Inflammatory macrophage treated with lipopolysaccharide for 1 hour (primary cell): ENCODE results near the gene APPL2.

Source experiments
- DNase-seq, 2 donors: peaks; one replicate each; pipeline ENCODE4 v3.0.0-alpha.2; 2020 to 2022

APPL2 gene

DNA sequence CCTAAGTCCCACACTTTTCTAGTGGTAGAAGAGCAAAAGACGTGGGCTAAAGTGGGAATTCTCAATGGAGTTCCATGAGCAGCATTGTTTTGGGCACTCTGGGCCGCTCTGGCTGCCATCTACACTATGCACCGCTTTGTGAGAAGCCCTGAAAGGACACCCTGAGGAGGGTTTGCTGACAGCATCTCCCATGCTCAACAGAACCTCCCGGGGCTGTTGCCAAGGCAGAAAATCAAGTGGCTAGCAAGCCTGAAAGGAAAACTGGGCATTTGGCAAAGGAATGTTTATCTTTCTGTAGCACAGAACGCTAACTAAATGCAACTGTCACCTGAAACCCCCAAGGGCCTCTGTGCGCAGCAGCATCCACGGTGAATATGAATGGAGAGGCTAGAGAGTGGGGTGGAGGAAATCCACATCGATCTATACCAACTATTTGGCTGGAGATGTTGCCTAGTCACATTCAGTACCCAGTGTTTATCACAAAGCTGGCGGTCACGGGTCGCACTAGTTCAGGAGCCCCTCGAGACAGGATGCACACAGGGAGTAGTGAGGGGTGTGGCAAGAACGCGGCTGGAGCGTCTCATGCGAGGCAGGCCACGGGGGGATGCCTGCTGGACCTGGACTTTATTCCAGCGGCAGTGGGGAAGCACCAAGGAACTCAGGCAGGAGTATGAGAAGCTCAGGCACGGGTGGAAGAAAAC is 14.2 kb downstream of the APPL2 start:
- DNase-seq: no peak

DNA sequence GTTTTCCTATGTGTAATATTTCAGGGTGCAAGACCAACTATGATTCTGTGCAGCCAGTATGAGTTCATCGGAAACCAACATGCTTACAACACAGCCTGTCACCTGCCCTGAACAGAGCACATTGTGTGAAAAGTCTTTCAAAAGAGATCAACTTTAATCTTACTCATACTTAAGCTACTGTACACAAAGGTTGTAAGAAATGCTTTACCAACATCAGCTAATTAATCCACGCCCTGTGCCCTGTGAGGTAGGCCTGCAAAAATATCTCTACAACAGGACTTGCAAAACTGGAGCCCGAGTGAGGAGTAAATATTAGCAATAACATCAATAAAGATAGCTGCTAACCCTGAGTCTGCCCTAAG is 15.1 kb downstream of the APPL2 start:
- no peak for DNase-seq

DNA sequence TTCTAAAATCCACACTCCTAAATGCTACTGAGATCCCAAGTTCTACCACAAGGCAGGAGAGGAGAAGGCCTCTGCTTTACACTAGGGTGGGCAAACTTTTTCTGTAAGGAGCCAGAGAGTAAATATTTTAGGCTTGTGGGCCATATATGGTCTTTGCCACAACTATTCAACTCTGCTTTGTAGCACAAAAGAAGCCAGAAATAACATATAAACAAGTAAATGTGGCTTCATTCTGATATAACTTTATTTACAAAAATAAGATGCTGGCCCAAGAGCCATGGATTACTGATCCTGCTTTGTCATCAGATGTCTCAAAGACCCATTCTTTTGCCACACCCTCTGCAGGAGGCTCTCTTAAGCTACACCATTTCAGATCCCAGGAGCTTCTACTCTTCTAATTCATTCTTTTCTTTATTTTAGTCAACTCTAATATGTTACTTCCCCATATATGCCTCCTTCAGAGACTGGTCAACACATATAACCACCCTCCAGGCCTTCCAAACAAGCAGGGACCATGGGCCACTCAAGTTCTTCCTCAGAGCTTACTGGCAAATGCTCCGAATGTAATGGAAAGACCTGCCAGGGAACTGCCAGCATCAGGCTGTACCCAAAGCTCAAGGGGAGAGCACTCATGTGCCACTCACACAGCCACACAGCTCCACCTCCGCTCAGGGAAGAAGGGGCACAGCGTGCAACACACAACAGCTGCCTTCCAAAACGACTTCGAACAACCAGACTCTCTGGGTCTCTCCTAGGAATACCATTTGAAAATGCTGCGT is 15.6 kb downstream of the APPL2 start:
- no peak for DNase-seq

DNA sequence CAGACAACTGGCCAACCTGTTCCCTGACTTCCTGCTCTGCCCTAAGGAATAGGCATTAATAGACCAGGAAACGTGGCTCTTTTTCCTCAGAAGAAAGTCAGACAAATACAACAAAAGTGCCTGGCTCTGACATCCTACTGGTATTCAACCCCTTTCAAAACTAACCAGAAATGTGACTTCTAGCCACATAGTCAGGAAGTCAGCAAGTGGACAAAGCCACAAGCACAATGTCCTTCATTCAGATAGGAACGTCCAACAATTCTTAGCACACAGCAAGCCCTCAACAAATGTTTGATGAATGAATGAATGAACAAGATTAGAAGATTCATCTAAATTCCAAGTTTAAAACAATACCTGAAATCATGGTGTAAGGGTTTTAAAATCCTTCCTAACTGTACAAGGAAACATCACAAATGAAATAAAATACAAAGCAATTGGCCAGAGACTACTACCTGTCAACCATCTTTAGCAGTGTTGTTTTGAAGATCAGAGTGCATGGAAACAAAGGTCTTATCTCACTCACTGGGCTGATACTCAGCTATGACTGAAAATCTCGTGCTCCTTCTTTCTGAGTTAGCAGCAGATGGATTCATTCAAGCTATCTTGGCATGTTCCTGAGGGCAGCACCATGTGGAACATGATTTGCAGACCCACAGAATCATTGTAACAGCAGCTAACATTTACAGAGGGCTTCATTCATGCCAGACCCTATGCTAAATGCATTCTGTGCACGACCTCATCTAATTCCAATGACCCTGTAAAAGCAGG is 16.5 kb downstream of the APPL2 start:
- no peak for DNase-seq

DNA sequence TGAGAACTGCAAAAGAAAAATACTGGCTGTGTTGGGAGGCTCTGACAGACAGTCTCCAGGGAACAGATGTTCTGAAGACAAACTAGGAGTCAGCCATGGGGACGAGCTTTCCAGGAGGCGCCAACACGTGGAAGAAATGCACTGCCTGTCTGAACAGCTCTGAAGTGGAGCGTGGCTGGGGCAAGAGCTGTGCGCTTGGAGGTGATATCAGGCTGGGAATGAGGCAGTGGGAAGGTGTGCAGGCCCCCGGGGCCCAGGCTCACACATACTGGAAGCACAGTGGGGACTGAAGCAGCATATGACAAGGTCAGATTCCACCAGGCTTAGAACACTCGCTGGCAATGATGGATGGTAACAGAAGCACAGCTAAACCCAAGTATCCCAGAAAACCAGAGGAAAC is 17.5 kb downstream of the APPL2 start:
- no peak for DNase-seq

DNA sequence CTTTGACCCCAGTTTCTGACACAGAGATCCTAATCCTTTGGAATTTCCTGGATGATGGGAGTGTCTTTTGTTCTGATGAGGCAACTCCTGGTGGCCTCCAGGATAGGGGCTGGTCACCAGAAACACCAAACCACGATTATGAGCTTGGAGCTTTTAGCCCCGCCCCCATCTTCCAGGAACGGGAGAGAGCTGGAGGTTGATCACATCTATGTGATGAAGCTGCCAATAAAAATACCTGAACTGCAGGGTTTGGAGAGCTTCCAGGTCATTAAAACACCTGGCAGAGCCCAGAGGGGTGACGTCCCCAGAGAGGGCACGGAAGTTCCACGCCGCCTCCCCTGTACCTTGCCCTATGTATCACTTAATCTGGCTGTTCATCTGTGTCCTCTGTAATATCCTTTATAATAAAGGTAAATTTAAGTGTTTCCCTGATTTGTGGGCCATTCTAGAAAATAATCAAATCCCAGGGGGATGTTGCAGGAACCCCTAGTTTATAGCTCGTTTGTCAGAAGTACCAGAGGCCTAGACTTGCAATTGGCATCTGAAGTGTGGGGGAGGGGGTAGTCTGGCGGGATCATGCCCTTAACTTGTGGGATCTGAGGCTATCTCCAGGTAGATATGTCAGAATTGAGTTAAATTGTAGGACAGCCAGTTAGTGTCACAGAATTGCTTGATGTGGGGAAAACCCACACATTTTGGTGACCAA is 21.2 kb downstream of the APPL2 start:
- no peak for DNase-seq

DNA sequence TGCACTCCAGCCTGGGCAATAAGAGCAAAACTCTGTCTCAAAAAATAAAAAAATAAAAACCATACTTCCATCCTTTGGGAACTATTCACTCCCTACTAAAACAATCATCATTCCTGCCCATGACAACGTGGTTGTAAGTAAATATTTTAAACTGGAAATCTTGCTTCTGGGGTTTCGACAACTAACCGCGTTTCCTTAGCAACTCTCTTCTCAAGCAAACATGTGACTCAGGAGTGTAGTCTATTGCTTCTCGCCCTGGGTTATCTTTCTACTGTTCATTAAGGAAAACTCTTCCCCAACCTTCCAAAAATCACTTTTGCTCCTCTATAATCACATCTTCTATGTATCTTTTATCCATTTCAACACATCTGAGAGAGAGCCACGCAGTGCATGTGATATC is 21.8 kb downstream of the APPL2 start:
- DNase-seq: no peak

DNA sequence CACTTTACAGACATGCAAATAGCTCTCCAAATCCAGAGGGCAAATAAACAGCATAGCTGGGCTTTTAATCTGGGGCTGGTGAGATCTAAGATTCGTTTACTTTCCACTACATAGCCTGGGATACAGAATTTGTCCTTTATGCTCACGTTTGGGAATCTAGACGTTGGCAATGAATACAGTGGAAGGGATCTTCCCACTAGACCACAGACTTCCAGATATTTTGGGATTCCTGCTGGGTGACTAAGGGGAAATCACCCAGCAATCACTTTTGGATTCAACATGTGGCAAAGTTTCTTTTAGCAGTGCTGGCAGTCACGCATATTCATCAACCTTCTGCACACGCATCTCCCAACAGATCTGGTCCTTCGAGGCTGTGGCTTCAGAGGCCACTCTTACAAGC is 23.5 kb downstream of the APPL2 start:
- no peak for DNase-seq

DNA sequence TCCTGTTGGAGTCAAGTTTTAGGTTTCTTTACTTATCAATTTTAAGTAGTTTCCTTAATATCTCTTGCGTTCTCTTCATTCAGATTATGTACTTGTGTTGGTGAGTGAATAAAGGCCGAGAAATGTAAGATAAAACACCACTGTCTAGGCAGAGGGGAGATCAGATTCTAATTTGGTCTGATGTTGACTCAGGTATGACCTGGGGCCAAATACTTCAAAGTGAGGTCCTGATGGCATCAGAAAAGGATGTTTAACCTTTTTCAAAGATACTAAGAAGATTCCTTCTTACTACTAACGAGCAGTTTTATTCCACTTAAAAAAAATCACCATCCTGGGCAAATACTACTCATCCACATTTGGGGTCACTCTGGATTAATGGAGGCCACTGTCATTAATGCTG is 26.9 kb downstream of the APPL2 start:
- no peak for DNase-seq

DNA sequence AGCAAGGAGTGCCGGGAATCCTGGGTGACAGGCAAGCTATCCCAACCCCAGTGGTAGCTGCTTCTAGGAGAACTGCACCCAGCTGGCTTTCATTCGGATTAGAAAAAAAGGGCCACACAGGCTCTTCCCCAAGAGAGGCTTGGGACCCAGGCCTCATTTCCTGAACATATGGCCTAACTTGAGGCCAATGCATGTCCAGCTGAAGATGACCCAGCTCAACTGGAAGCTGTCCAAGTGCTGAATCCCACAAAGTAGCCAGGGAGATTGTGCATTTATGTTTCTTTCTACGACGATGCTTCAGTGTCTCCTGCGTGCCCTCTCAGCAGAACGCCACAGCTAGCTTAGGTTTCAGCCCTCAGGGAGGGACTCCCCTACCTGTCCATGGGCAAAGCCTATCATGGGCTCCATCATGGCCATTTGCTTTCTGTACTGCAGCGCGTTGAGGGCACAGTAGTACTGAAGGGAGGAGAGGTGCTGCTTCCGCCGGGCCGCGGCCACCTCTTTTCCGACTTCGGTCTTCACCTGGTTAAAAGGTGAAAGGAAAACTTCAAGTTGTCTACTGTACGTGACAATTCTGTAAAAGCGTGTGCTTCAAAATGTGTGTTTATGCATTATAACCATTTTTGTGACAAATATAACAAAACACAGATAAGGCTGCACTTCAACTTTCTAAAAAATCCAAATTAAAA is 29.1 kb downstream of the APPL2 start:
- no peak for DNase-seq

DNA sequence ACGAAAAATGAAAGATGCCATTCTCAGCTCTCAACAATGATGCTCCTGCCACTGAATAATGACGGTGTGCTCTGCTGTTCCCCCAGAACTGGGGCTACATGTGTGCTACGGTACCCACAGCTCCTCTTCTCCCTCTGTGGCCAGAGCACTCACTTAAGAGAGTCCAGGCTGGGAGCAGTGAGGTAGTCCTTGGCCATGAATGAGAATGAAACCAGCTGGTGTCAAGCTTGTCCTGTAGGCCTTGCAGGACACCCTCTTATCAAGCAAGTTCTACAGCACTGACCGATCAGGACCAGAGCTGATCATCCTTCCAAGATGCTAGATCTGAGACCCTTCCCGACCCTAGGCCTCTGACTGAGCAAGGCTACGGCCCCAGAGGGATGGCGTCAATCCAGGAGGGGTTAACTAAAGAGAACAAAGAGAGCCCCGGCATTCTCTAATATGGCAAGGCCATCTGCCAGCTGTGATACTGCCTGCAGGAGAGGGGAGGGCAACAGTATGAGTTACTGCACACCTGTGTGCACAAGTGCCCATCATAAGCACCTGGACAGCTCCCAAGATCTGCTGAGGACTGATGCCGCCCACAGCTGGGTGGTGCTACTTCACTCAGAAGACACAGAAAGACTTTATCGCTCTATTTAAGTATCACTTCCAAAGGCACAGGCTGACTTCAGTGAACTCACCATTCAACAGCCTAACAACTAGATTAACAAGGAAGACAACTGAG is 30.5 kb downstream of the APPL2 start:
- no peak for DNase-seq

DNA sequence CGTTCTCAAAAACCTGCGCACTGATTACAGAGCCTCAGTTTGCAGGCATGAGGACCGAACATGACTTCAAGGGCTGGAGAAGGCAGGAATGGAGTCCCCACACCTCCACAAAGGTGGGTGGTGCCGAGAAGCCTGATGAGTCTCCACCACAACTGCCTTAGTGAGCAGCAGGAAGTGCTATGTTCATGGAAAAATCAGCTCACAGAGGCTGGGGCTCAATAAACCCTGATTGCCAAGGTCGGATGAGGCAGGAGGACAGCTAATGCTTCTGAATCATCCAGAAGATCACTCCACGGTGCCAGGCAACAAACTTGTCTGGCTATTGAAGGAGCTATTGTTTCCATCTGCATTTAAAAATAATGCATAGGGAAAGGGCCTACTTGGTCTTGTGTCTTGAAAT is 31.1 kb downstream of the APPL2 start:
- no peak for DNase-seq

DNA sequence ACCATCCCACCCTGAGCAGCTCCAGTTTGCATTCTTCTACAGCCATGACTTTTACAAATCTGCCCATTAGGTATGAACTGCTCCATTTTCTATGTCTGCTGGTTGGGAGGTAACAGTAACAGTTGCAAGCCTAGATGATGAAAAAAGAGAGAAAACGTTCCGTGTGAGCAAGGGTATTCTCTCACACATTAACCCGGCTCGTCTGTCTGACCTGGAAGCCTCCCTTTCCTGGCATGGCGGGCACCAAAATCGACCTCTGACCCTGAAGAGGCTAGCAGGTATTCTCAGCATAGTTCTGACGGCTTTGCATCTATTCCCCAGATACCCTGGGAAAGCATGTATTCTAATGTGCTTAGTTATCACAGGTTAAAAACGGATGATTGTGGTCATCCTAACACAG is 31.8 kb downstream of the APPL2 start:
- no peak for DNase-seq

DNA sequence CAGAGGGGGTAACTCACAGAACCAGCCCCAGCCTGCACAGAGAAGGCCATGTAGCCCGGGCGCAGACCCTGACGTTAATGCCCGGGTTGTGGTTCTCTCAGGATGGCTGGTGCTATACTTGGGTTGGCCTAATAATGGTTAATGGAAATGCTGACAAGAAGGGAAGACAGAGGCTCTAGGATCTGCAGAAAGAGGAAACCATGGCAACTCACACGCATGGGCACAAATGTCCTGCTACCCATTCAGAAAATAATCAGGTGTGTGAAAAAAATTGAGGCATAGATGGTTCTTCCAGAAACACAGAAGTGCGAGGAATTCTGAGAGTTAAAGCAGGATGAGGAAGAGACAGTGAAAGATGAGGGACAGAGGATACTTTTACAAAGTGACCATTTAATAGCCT is 33.8 kb downstream of the APPL2 start:
- DNase-seq: no peak

DNA sequence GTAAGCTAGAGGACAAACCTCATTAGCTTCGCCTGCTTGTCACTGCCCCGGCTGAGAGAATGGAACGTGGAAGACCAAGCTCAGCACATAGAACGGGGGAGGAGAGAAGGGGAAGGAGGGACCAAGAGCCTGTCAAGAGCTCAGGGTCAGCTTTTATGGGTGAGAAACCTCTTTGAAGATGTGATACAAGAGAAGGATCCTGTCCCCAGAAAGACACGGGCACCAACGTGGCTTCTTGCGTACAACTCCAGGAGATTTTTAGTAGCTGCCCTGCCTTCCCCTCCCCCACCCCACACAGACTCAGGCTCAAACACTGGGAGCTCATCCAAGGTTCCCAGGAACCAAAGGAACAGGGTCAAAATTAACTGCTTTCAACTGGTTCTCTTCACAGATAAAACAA is 34.7 kb downstream of the APPL2 start:
- no peak for DNase-seq

DNA sequence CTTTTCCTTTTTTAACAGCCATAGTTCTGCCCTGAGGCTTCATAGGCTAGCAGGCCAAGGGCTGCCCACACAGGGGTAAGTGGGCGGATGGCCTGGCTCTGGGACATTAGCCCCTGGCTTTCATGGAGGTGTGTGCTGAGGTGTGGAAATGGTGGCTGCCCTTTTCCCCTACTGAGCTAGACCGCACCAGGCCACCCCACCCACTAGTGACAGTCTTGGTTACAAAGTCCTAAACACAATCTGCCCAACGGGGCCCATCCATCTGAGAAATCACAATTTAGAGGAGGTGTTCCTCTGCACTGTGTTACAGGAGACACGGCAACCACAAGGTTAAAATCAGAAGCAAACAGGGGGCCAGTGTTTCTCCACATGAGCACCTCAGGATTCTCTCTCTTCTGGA is 35.6 kb downstream of the APPL2 start:
- DNase-seq: no peak

DNA sequence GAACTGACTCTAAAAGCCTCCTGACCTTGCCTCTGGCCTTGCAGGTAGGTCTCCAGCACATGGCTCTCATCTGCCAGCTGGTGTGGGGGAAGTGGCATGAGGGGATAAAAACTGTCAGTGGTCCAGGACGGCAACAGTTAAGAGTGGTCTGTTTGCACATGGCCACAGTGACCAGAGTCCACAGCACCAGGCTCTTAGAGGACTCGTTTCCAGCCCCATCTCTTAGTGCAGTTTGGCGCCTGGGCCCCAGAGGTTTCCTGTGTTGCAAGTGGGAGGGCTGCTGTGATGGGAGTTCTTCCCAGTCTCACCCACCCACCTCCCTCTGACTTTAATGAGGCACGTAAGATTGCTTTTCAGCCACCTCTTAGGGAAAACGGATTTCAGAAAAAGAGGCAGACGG is 37.0 kb downstream of the APPL2 start:
- DNase-seq: no peak

DNA sequence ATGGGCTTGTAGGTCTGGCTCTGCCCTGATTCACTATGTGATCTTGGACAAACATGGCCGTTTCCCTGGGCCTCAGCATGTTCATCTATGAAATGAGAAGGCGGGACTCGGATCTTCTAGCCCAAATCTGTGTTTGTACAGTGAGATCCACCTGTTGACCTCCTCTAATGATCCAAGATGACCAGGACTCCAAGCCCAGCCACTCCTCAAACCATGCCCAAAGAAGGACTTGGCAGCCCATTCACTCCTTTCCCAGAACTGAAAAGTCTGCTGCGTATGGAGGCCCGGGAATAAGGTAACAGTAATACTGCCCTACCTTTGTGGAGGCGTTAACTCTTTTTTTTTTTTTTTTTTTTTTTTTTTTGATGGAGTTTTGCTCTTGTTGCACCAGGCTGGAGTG is 39.9 kb downstream of the APPL2 start:
- no peak for DNase-seq

DNA sequence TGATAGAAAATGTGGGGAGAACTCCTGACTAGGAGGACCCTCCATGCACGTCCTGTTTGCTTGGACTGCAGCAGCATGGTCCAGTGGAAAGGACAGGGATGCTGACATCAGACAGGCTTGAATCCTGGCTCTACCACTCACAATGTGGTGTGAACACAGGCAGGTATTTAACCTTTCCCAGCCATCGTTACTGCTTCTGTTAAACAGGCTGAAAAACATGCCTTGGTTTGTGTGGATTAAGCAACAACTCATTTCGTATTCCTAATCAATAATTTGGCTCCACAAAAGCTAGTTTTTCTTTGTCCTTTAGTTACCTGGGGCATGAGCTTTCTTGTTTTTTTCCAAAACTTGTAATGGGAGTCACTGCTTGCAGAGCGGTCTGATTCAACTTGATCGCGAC is 41.0 kb downstream of the APPL2 start:
- no peak for DNase-seq

DNA sequence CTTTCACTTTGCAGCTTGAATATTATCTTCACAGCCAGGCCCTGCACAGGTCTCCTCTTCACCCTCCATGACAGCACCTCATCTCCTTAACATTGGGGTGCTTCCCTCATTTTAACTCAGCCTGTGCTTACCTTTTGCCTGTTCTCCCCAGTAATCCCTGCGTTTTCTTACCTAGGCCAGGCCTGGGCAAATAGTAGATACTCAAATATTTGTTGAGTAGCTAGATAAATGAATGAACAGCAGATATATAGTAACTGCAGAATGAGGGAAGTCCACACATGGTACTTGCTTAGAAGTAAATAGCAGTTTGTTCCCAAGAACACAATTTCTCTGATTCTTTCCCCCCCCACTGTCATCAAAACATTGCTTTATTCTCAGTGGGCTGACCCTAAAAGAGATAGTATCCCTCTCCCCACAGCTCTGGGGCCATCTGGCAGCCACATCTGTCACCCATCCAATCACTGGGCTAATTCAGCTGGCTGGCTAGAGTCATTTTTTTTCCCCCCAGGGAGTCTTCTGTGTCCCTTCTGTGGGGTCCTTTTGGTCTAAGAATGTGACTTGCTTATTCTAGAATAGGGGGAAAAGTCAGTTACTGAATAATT is 43.2 kb downstream of the APPL2 start:
- DNase-seq: no peak

DNA sequence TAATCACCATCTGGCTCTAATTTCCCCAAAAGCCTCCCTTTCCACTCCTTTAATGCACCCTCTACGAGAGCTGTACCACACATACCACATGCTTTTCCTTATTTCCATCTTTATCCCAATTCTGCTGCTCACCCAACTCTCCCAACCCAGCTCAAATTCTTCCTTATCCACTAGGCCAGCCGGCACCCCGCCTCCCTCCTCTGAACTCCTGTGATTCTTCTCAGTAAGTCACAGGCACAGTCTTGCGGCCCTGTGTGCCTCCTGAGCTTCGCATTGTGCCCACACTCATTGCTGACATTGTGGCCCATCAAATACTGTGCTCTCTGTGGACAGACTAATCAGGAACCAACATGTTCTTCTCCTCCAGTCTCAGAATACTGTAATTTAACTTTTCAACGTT is 45.4 kb downstream of the APPL2 start:
- DNase-seq: no peak

DNA sequence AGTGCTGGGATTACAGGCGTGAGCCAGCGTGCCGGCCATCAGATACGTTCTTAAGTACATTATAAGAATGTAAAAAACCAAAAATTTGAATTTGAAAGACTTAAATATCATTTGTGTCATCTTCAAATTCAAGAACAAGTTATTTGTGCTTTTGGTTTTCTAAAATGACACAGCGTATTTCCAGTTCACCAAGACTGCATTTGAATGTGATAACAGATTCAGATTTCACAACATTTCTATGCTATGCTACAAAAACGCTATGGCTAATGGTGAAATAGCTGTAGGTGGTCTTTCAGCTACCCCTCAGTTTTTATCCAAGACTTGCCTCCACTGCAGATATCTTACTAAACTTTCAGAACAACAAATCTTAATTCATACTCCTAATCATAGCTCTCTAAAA is 46.7 kb downstream of the APPL2 start:
- no peak for DNase-seq
